ENCODE measurements around the gene SIK3.
"Not testable (repeated sequence)": the region's sequence is repeated elsewhere in the genome, so short reads cannot be mapped to it uniquely, and the experiment has no call there.

The SIK3 gene

GRCh38 chr11:116840224-116840745 lies 257.9 kb downstream of the SIK3 start:
- DNase-seq (ENCODE audit: low spot score), result no peak

GRCh38 chr11:116838321-116839084 lies 259.7 kb downstream of the SIK3 start:
- no peak for DNase-seq (ENCODE audit: low spot score)

- DNase-seq (ENCODE audit: low spot score), result no peak
Observed at GRCh38 chr11:116837231-116838091, 260.8 kb downstream of the SIK3 start, which contains the start of gene APOA1. TSS of gene APOA1 (minus strand) at chr11:116837622. CDS start at chr11:116837387, 235 bp downstream.

GRCh38 chr11:116836632-116836991 lies 261.6 kb downstream of the SIK3 start:
- DNase-seq (ENCODE audit: low spot score), result no peak

- peak; percentile 92 for DNase-seq (ENCODE audit: low spot score)
Observed at GRCh38 chr11:116835791-116836631, 262.2 kb downstream of the SIK3 start.

- no peak for DNase-seq (ENCODE audit: low spot score)
Observed at GRCh38 chr11:116835042-116835772, 263.0 kb downstream of the SIK3 start.

GRCh38 chr11:116834535-116835041 lies 263.6 kb downstream of the SIK3 start:
- DNase-seq (ENCODE audit: low spot score), result not testable (repeated sequence)

- no peak for DNase-seq (ENCODE audit: low spot score)
Observed at GRCh38 chr11:116833816-116834534, 264.3 kb downstream of the SIK3 start.

- DNase-seq (ENCODE audit: low spot score), result no peak
Observed at GRCh38 chr11:116833491-116833815, 264.8 kb downstream of the SIK3 start.

- DNase-seq (ENCODE audit: low spot score), result no peak
Observed at GRCh38 chr11:116832350-116833290, 265.6 kb downstream of the SIK3 start.

GRCh38 chr11:116831790-116832349 lies 266.4 kb downstream of the SIK3 start:
- DNase-seq (ENCODE audit: low spot score), result no peak

GRCh38 chr11:116830184-116830912 lies 267.9 kb downstream of the SIK3 start:
- DNase-seq (ENCODE audit: low spot score), result no peak

- DNase-seq (ENCODE audit: low spot score), result no peak
Observed at GRCh38 chr11:116829525-116830183, 268.6 kb downstream of the SIK3 start, which contains the start of gene APOC3. TSS of gene APOC3 (plus strand) at chr11:116829907. CDS start at chr11:116830583, 676 bp downstream.

- DNase-seq (ENCODE audit: low spot score), result no peak
Observed at GRCh38 chr11:116828632-116829524, 269.4 kb downstream of the SIK3 start.

- DNase-seq (ENCODE audit: low spot score), result no peak
Observed at GRCh38 chr11:116827461-116827860, 270.8 kb downstream of the SIK3 start.

- no peak for DNase-seq (ENCODE audit: low spot score)
Observed at GRCh38 chr11:116826751-116827431, 271.3 kb downstream of the SIK3 start.
